ENCODE measurements around the gene ZNF599.
A peak's percentile ranks its signal among the peaks of the same experiment; 100 is the strongest.

Gene ZNF599

GRCh38 chr19:34734537-34735103, 38.4 kb downstream of the ZNF599 start:
- no peak for TF ChIP-seq CTCF (IDR thresholded peaks at IDR 0.05; ENCODE audit: low read depth, low read length)
- DNase-seq (ENCODE audit: extremely low read depth, low read depth): peak; percentile 59

GRCh38 chr19:34733746-34734536, 39.1 kb downstream of the ZNF599 start, which contains the start of gene ZNF181:
Gene ZNF181, plus strand, starts transcription at chr19:34734243. Its CDS starts 795 bp downstream, at chr19:34735038.
- DNase-seq (ENCODE audit: extremely low read depth, low read depth): peak; percentile 69
- TF ChIP-seq CTCF (IDR thresholded peaks at IDR 0.05; ENCODE audit: low read depth, low read length): no peak

- no peak for DNase-seq (ENCODE audit: extremely low read depth, low read depth)
- no peak for TF ChIP-seq CTCF (IDR thresholded peaks at IDR 0.05; ENCODE audit: low read depth, low read length)
These were observed 39.7 kb downstream of the ZNF599 start for GRCh38 chr19:34733266-34733745.

- no peak for DNase-seq (ENCODE audit: extremely low read depth, low read depth)
These were observed 40.3 kb downstream of the ZNF599 start for GRCh38 chr19:34732612-34733211.

GRCh38 chr19:34731964-34732363, 41.1 kb downstream of the ZNF599 start:
- no peak for DNase-seq (ENCODE audit: extremely low read depth, low read depth)
- TF ChIP-seq CTCF (IDR thresholded peaks at IDR 0.05; ENCODE audit: low read depth, low read length): no peak

More at GRCh38 chr19:34732612-34733211, 40.3 kb downstream of the ZNF599 start:
- TF ChIP-seq CTCF (IDR thresholded peaks at IDR 0.05; ENCODE audit: low read depth, low read length): no peak

- no peak for TF ChIP-seq CTCF (IDR thresholded peaks at IDR 0.05; ENCODE audit: low read depth, low read length)
- no peak for DNase-seq (ENCODE audit: extremely low read depth, low read depth)
These were observed 41.8 kb downstream of the ZNF599 start for GRCh38 chr19:34731019-34731829.
